GM21576 (cell line): Measurements from ENCODE around the gene FSTL5.
A peak's percentile ranks its signal among the peaks of the same experiment; 100 is the strongest.
"Not testable (repeated sequence)": the region's sequence is repeated elsewhere in the genome, so short reads cannot be mapped to it uniquely, and the experiment has no call there.

Experiments used
- ATAC-seq: cut with Tn5 transposase; IDR thresholded peaks from one replicate; pipeline ENCODE4 v1.9.1; 2021; ENCODE audit warnings: mild to moderate bottlenecking, moderate library complexity; ENCODE audit not compliant: unreplicated experiment

FSTL5 gene

DNA sequence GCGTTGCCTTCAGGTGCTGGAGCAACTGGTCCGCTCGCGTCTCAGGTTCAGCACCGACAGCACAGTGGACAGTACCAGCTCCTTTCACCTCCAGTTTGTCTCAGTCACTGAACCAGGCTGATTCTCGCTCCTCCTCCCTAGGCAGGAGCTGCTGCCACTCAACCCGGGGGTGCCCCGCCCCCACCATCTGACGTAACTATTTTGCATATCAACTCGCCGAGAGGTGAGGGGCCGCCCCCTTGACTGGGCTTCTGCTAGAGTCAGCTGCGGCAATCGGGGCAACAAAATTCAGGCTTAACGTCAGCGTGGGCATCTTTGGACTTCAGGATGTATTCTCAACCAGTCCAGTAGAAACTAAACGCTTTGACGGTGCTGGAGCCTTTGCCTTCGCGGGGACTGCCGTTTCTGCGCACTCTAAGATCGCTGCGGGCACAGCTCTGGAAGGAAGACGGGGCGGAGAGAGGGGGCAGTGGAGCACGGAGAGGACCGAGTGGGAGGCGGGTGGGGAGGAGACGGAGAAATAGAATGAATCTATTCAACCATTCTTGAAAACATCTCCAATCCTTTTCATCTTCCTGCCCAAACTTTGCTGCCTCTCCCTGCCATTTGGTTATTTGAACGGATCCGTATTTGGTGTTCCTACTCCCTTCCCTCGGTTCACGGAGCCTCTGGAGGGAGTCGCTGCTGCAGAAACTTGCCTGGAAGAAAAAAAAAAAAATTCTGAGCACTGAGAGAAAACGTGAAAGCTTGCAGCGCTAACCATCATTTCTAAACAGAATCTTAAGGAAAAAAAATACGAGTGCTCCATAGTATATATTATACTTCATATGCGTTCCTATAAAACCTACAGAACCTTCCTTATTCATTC lies at the start of gene FSTL5:
Gene FSTL5 (minus strand): TSS at position 109 of the 868 bp plus-strand sequence. CDS start 52,604 bp downstream, outside the sequence.
- peak; percentile 79 for ATAC-seq

DNA sequence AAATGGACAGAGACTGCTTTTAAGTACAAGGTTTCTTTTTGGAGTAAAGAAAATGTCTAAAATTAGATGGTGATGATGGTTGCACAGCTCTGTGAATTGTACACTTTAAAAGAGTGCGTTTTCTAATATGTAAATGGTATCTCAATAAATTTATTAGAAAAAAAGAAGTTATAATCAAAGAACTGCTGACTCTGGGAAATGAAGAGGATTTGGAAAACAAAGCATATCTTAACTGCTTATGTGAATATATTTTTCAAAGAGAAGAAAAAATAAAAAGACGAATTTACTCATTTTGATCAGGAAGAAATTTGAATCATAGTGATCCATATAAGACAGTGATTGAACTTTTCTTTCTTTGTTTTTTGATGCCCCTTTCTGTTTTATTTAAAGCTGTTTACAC lies 45.9 kb upstream of the FSTL5 start:
- ATAC-seq, result no peak

DNA sequence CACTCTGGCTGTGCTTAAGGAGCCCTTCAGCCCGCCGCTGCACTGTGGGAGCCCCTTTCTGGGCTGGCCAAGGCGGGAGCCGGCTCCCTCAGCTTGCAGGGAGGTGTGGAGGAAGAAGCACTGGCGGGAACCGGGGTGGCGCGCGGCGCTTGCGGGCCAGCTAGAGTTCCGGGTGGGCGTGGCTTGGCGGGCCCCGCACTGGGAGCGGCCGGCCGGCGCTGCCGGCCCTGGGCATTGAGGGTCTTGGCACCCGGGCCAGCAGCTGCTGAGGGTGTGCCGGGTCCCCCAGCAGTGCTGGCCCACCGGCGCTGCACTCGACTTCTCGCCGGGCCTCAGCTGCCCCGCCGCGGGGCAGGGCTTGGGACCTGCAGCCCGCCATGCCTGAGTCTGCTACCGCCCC lies 39.7 kb upstream of the FSTL5 start:
- not testable (repeated sequence) for ATAC-seq

DNA sequence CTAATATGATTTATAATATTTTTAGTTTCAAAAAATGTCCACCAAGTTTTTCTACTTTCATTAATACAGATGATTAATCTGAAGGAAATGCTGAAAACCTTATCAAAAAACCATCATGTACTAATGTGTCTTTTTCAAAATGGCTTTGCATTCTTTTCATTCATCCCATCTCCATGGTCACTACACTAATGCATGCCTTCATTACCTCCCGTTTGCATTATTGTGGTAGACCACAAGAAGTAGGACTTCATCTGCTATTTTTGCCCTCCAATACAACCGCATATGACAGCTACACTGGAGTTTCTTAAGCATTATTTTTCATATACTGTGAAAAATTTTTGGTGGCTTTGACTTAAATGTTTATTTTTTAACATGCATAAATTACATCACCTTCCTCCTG lies 37.9 kb upstream of the FSTL5 start:
- no peak for ATAC-seq

DNA sequence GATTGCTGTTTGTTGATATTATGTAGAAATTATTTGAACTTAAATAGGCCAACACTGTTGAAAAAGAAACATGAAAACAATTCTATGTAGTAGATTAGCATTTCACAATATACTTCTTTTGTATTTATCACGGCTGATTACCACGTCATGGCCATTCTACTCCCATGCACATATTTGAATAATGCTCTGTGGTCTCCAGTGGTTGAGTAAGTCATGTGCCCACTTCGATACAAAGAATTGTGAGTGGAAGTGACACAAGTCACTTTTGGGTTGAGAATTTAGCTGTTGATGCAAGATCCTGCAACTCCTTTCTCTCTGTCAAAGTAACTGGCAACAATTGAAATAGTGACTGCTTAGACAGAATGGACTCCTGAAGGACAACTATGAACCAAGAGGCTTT lies 6.7 kb upstream of the FSTL5 start:
- ATAC-seq, result no peak

DNA sequence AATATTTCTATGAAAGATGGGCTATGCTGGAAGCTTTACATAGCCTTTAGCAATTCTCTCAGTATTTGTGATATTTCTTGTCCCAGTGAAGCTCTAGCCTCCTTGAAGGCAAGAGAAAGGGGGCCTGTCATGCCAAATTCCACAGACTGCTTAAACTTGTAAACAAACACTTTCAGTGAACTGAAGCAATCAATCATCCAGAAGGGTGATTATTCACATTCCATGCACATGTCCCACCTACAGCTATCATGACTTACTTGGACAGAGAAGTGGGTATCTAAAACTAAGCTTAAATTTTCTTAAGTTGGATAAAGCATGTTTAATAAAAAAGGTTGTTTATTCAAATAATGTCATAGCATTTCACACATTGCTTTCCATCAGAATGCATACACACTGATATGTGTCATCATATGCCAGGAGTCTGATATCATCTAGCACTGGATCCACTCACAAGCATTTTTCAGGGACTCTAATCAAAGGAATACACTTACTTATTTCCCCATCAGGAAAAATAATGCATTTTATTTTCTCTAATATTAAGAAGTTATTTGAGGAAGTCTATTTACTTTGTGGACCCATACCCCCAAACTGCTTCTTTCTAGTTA lies 1.2 kb upstream of the FSTL5 start:
- no peak for ATAC-seq

DNA sequence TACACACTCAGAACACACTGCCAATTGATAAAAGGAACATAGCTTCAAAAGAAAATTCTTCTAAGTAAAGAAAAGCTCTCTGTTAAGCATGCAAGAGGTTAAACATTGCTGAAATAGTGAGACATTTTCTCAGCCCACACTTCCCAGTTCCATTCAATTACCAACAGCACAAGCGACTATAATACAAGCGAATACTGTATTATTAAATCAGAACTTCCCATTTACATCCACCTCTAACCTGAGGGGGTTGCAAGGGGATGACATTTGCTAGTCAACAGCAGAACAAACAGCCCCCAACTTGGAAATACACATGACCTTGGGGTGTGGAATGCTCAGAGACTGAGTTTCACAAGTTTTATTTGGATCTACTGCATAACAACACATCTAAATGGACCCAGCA lies 1.1 kb downstream of the FSTL5 start:
- ATAC-seq, result no peak

DNA sequence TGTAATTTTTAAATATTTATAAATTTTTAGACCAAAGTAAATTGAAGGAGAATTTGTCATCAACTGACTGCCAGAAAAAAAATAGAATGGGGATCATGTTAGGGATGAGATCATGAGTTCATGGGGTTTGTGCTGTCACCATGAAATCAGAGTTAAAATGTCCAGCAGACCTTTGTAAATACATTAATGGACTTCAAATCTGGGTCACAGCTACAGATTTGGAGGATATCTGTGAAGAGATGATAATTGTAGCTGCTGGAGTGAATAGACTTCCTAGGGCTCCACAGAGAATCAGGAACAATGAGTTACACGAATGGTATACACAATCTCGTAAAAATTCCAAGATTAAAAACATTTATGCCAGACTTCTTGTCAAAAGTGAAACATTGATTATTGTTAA lies 6.6 kb downstream of the FSTL5 start:
- ATAC-seq, result no peak

DNA sequence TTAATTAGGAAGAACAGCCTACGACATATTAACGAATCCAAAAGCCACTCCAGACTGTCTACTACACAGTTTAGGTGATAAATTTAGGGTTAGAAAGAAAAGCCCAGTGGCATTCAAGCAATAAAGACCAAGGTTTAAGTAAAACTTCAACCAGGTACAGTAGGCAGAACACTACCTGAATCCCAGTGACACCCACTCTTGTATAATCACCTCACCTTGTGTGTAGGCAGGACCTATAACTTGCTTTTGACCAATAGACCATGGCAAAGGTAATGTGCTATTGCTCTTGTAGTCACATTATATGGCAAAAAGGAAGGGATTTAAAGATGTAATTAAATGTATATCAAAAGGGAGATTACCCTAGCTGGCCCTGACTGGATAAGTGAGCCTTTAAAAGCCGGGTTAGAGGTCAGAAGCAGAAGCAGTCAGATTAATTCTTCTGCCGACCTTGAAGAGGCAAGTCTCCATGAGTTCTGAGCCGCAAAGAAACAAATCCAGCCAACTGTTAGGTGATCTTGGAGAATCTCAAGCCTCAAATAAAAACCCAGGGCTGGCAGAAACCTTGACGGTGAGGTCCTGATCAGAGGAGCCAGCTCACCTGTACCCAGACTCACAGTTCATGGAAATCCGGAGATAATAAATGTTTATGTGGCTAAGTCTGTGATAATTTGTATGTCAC lies 8.8 kb downstream of the FSTL5 start:
- no peak for ATAC-seq

DNA sequence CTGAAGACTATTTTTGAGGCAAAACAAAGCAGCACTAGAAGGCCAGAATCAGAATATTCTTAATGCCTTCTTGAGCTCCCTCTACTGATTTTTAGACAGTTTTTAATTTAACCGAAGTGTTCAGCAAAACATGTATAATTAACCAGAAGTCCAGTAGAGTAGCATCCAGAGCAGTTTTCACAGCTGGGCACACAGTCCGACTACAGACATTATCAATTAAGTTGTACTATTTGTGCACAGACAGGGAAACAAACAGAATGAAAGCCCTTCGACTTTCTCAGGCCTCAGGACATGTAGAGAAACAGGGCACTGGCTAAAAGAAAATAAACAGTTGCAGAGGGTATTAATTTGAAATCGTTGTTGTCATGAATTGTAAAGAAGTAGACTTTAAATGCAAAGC lies 11.9 kb downstream of the FSTL5 start:
- no peak for ATAC-seq

DNA sequence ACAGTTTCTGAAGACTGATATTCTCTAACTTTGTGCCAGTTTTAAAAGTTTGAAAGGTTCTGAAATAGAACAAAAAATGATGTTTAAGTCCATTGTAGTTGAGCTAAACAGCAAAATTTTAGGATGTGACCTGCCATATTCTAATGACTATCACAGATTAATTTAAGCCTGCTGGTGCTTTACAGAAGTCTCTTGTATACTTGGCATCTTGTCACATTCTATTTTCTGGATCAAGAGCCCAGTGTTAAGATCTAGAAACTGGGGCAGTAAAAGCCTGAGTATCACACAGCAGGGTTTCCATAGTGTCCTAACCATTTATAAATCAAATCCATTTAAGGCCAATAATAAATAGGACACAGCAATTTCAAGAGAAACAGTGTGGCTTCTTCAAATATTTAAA lies 12.4 kb downstream of the FSTL5 start:
- ATAC-seq, result no peak

DNA sequence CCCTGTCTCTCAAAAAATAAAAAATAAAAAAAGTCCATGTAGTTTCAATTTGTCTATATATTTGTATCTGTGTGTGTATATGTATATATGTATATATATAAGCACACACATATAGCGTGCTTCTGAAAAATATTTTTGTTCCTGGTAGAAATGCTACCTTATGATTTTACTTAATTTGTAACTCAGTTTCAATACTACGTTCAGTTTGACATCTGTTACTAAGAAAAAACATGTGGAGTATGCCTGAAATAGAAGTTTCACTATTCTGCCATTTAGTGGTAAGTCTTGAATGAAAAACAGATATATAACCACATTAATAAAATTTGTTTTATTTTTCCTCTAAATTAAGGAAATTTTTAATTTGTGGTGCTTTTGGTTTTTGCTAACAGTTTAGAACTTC lies 14.2 kb downstream of the FSTL5 start:
- ATAC-seq, result no peak

DNA sequence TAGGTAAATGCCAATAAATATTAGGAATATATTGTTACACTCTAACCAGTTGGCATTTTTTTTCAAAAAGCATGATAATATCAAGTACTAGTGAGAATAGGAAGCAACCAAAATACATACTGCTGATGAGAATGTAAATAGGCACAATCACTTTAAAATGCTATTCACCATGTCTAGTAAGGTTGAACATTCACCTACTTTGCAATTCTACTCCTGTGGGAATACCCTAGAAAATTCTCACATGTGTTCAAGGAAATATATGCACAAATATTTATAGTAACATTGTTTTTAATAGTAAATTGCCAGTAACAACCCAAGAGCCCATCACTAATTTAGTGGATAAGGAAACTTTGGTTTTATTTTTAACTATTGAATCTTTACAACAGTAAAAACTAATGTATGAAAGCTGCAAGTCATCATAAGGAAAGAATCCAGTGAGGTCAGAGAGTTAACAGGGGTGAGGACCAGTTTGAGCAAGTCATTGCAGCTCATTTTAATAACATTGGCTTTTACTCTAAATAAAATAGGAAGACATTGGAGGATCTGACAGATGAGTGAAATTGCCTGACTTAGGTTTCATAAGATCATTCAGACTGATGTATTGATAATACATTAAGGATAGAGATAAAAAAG lies 23.6 kb downstream of the FSTL5 start:
- ATAC-seq, result no peak

DNA sequence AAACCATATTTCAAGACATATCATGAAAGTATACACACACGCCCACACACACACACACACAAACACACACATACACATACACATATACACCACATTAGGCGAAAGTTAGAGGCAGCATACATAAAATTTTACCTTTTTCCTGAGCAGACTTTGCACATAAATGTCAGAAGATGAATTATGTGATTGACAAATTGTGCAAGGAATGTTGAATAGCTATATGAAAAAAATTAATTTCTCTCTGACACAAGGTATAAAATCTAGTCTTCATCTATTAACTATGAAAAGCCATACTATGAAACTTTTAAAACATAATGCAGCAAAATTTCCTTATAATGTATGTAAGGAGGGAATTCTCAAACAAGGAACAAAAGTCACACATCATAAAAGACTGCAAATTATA lies 24.4 kb downstream of the FSTL5 start:
- no peak for ATAC-seq

DNA sequence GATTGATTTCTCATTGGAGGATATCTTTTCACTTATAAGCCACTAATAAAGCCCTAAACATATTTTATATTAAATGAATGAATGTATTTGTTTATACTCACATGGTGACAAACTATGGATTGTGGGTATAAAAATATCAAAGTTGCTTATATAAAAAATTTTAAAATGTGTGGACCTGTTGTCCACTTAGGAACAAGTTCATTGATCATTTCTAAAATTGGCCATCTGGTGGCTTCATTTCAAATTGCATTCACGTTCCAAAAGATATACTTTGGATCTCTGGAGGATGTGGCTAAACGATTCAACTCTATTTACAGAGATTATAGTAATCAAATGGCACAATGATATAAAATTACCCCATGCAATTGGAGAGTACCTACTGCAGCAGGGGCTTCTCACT lies 32.5 kb downstream of the FSTL5 start:
- ATAC-seq, result no peak

DNA sequence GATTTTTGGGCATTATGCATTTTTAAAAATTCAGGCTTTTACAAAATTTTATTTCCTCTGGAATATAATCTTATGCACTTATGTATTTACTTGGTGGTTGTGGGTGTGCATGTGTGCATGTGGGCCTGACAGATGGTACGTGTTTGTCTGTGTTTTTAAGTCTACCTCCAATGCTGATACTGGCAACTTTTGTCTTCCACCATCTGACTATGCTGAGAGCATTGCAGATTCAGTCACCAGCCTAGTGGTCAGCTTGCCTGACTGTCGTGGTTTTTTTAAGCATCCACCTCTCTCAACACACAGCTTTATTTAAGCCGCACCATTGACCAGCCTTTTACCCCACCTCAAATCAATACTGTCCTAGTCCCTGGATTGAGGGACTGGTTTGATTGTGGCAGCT lies 37.1 kb downstream of the FSTL5 start:
- no peak for ATAC-seq

DNA sequence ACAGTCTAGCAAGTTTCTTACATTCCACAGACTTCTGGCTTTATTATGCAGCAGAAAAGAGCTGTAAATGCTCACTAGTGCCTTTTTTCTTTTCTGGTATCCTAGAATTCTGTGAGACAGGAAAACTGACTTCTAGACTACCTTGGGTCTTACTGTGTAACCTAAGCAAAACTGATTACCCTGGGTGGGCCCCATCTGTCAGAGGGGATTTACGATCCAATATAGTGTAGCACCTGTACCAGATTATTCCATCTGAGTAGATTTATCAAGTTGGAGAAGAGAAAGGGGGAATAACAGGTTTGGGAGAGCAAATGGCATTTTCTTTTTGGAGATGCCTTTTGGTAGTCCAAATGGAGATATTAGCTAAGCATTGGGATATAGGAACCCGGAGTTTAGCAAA lies 46.7 kb downstream of the FSTL5 start:
- ATAC-seq, result no peak

DNA sequence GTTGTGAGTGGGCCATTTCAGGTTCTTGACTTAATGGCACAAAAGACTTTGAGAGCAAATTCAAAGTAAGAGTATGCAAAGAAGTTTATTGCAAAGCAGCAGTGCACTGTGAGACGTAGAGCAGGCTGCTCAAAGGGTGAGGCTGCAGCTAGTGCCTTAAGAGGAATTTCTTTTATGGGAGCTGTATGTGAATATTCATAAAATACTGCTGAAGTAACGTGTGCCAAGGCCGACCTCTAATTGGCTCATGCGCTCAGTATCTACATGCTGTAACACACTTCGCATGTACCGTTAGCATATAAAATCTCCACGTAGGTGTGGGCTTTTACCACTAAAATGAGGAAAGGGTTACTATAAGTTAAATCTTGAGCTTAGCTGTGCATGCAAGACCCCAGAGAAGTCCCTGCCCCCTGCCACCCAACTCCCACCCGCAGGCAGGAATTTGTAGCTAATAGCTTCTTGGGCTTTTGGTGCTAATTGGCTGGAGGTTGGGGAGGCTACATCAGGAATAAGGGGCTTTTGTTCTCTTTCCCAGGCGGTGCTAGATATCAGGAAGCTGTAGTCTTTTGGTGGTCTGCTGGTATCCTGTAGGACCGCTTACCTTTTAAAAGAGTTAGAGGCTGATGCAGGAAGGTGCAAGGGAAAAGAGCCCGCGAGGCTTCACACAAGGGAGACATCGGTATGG lies 47.6 kb downstream of the FSTL5 start:
- no peak for ATAC-seq

DNA sequence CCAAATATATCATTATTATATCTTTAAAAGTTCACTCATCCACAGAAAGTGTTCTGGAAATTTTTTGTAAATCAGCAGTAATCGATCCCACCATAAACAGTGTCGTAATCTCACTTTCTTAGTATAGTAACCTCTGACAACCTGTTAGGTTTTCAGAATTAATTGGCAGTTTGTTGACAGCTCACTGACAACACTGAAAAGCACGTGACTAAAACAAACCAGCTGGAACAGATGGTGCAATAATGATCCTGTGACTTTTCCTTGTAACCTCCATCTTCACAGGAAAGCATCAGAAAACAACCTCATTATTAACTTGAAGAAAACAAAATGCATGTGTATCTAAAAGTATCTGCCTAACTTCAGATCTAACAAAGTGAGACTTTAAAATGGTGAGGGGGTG lies 48.5 kb downstream of the FSTL5 start:
- no peak for ATAC-seq

DNA sequence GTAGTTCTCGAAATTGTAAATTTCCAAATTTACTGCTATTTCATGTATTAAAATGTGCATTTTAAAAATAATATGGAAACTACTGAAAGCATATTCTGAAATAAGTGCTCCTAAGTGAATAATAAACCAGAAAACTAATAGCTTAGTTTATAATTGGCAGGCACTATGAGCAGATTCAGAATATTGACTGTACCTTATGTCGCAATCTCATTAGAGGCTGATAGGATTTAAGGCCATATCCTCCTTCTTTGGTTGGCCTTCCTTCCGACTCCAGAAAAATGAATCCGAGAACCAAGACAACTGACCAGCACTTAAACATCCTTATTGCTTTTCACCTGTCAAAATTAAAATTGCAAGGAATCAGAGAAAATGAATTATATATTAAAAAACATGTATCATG lies 52.7 kb downstream of the FSTL5 start:
- no peak for ATAC-seq
